OCI-LY3 (cell line): ENCODE measurements around the gene POU2F1.

Source experiments
- H2AFZ ChIP-seq: fragments of 200-600, 300-600 bp; shearing (Covaris generic); 2 replicates; pipeline ENCODE4 v1.6.0; 2014; ENCODE audit warnings: antibody characterized with exemption, low read depth, low read length
- H3K27ac ChIP-seq: fragments of 200-600, 300-600 bp; sonication (generic); 2 replicates; pipeline ENCODE4 v1.5.1; 2014; ENCODE audit warnings: mild to moderate bottlenecking, low read length, moderate library complexity, mixed read lengths
- H3K27me3 ChIP-seq: fragments of 200-600, 300-600 bp; sonication (generic); 2 replicates; pipeline ENCODE4 v1.6.1; 2014; ENCODE audit warnings: low read depth, low read length, mixed read lengths
- H3K36me3 ChIP-seq: fragments of 200-600, 300-600 bp; sonication (generic); replicated peaks from 2 replicates; pipeline ENCODE3; 2014; ENCODE audit warnings: low read depth, low read length, mixed read lengths
- H3K4me1 ChIP-seq: fragments of 300-600, 200-600 bp; sonication (generic); 2 replicates; pipeline ENCODE4 v1.6.1; 2014; ENCODE audit warnings: low read length, mixed read lengths
- H3K4me2 ChIP-seq: fragments of 200-600, 300-600 bp; sonication (generic); 2 replicates; pipeline ENCODE4 v1.6.1; 2014; ENCODE audit warnings: low read length, mixed read lengths
- H3K4me3 ChIP-seq: fragments of 300-600, 200-600 bp; sonication (generic); 2 replicates; pipeline ENCODE4 v1.5.1; 2014; ENCODE audit warnings: antibody characterized with exemption, mild to moderate bottlenecking, low read length, moderate library complexity
- H3K79me2 ChIP-seq: fragments of 300-600, 200-600 bp; shearing (Covaris generic); 2 replicates; pipeline ENCODE4 v1.6.1; 2014; ENCODE audit warnings: mild to moderate bottlenecking, low read length, mixed read lengths
- H3K9ac ChIP-seq: fragments of 300-600, 200-600 bp; shearing (Covaris generic); 2 replicates; pipeline ENCODE4 v1.6.0; 2014; ENCODE audit warnings: mild to moderate bottlenecking, low read length, moderate library complexity
- H3K9me3 ChIP-seq: fragments of 200-600, 300-600 bp; shearing (Covaris generic); 2 replicates; pipeline ENCODE4 v1.6.1; 2014; ENCODE audit warnings: low read length, mixed read lengths; ENCODE audit not compliant: insufficient read depth
- H4K20me1 ChIP-seq: fragments of 200-600, 300-600 bp; sonication (generic); 2 replicates; pipeline ENCODE4 v1.6.1; 2016; ENCODE audit warnings: low read length, mixed read lengths; ENCODE audit not compliant: insufficient read depth
- CTCF ChIP-seq: fragments of 200-600, 300-600 bp; sonication (generic); IDR thresholded peaks from 2 replicates; pipeline ENCODE4 v1.5.1; 2014; ENCODE audit warnings: antibody characterized with exemption, low read length, low read depth
- EZH2phosphoT487 ChIP-seq: fragments of 200-600 bp; shearing (Covaris generic); IDR thresholded peaks from 2 replicates; pipeline ENCODE4 v1.6.1; 2018; ENCODE audit warnings: antibody characterized with exemption, mixed run types, low read depth

Gene POU2F1

DNA sequence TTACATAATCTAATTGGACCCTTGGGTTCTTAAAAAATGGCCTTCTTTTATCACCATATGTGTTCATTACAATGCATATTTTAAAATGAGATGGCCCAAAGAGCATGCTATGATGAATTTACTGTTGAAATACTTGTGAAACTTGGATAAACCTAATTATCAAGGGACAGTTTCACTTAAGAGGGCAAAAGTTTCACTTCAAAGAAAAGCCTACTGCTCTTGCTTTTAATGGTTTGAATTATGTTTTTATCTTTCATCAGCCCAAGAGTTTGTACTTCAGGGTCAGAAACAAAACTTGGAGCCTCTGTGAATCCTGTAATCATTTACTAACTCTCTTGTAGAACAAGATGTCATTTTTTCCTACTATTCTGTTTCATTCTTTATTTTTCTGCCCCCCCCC, 32.3 kb downstream of the POU2F1 start:
- H3K4me2 ChIP-seq = peak overlapping the region; percentile 22; the same call in 1 of the 2 replicates

DNA sequence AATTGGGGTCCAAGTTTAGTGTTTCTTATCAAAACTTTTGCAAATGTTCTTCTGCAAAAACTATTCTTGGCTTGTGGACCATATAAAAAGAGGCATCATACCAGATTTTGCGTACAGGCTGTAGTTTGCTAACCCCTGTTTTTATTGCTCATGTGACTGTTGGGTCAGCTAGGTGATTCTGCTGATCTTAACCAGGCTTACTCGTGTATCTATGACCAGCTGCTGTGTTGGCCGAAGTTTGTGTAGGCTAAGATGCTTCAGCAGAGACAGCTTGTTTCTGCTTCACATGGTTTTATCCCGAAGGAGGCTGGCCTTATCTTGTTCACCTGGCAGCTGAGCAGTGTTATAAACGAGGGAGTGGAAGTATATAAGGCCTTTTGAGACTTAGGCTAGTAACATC, 38.2 kb downstream of the POU2F1 start:
- Histone ChIP-seq H4K20me1 (peaks cover 59% of the 10 kb centered on the region), H3K9me3 (no peaks in the 10 kb centered on the region), H3K4me1 (peaks cover 9% of the 10 kb centered on the region), H3K27ac (no peak overlapping the region), H3K4me3 (no peak overlapping the region), H3K9ac (no peak overlapping the region), H3K4me2 (no peak overlapping the region), H3K27me3 (no peaks in the 10 kb centered on the region), H3K36me3 (no peaks in the 10 kb centered on the region), H2AFZ (no peak overlapping the region), H3K79me2 (peaks cover 82% of the 10 kb centered on the region)
- TF ChIP-seq EZH2phosphoT487 (no peak), CTCF (no peak)

More for the DNA sequence above, 32.3 kb downstream of the POU2F1 start:
- Histone ChIP-seq H3K36me3 (peaks cover 6% of the 10 kb centered on the region), H2AFZ (no peak overlapping the region), H3K27ac (no peak overlapping the region), H3K9me3 (no peaks in the 10 kb centered on the region), H3K79me2 (peaks cover 78% of the 10 kb centered on the region), H4K20me1 (peaks cover 38% of the 10 kb centered on the region), H3K27me3 (no peaks in the 10 kb centered on the region), H3K4me3 (no peak overlapping the region), H3K9ac (no peak overlapping the region), H3K4me1 (peaks cover 13% of the 10 kb centered on the region)
- TF ChIP-seq EZH2phosphoT487 (no peak), CTCF (no peak)

GRCh38 chr1:167262836-167263235, 42.1 kb downstream of the POU2F1 start:
- Histone ChIP-seq H3K27ac (no peak overlapping the region), H3K9me3 (no peaks in the 10 kb centered on the region), H3K9ac (no peak overlapping the region), H3K4me1 (peaks cover 10% of the 10 kb centered on the region), H3K27me3 (no peaks in the 10 kb centered on the region), H3K4me2 (no peak overlapping the region), H3K79me2 (peaks cover 76% of the 10 kb centered on the region), H2AFZ (no peak overlapping the region), H4K20me1 (peaks cover 47% of the 10 kb centered on the region), H3K4me3 (no peak overlapping the region), H3K36me3 (no peaks in the 10 kb centered on the region)
- no peak for TF ChIP-seq CTCF
- no peak for TF ChIP-seq EZH2phosphoT487

DNA sequence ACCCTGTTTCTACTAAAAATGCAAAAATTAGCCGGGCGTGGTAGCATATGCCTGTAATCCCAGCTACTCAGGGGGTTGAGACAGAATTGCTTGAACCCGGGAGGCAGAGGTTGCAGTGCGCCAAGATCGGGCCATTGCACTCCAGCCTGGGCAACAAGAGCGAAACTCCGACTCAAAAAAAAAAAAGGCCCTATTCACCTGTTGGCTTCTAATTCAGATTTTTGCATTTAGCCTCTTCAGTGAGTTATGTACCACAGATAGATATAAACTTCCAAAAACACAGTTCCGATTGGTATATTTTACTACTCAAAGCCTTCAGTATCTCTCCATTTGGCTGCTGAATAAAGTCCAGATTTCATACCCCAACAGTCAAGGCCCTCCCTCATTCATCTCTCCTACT, 42.7 kb downstream of the POU2F1 start:
- no peak overlapping the region for H3K9ac ChIP-seq
- H3K4me2 ChIP-seq = 0 out of 2 replicates have a peak overlapping the region, but pooled peaks have one; percentile 27
- H3K27ac ChIP-seq = no peak overlapping the region
- H3K4me1 ChIP-seq = peaks cover 13% of the 10 kb centered on the region
- H3K27me3 ChIP-seq = no peaks in the 10 kb centered on the region
- no peaks in the 10 kb centered on the region for H3K36me3 ChIP-seq
- H4K20me1 ChIP-seq = peaks cover 44% of the 10 kb centered on the region
- H2AFZ ChIP-seq = no peak overlapping the region
- peaks cover 72% of the 10 kb centered on the region for H3K79me2 ChIP-seq
- no peak overlapping the region for H3K4me3 ChIP-seq
- TF ChIP-seq EZH2phosphoT487 (no peak), CTCF (no peak)
- no peaks in the 10 kb centered on the region for H3K9me3 ChIP-seq
